COLO668 (cell line): ENCODE data around the gene CTRB1.
"Not testable (repeated sequence)": the region's sequence is repeated elsewhere in the genome, so short reads cannot be mapped to it uniquely, and the experiment has no call there.

Experiments used
- DNase-seq: peaks from one replicate; lab custom pipeline; 2025; ENCODE audit not compliant: unreplicated experiment; lab: John Stamatoyannopoulos, UW

The CTRB1 gene

GRCh38 chr16:75239542-75240122 lies 20.8 kb downstream of the CTRB1 start:
- no peak for DNase-seq

- not testable (repeated sequence) for DNase-seq
Observed at GRCh38 chr16:75240633-75241032, 21.8 kb downstream of the CTRB1 start.

- no peak for DNase-seq
Observed at GRCh38 chr16:75241412-75241811, 22.6 kb downstream of the CTRB1 start.

GRCh38 chr16:75241955-75242354 lies 23.2 kb downstream of the CTRB1 start:
- DNase-seq: no peak

GRCh38 chr16:75242436-75243078 lies 23.8 kb downstream of the CTRB1 start:
- DNase-seq: not testable (repeated sequence)

- DNase-seq: no peak
Observed at GRCh38 chr16:75243667-75244224, 25.0 kb downstream of the CTRB1 start.

GRCh38 chr16:75244225-75244809 lies 25.5 kb downstream of the CTRB1 start:
- no peak for DNase-seq

- DNase-seq: peak; percentile 11
Observed at GRCh38 chr16:75244844-75245758, 26.3 kb downstream of the CTRB1 start.

GRCh38 chr16:75246504-75247205 lies 27.9 kb downstream of the CTRB1 start:
- DNase-seq: no peak

GRCh38 chr16:75247249-75247648 lies 28.5 kb downstream of the CTRB1 start:
- DNase-seq: no peak

- DNase-seq: no peak
Observed at GRCh38 chr16:75248142-75248535, 29.4 kb downstream of the CTRB1 start.

GRCh38 chr16:75248536-75249380 lies 30.0 kb downstream of the CTRB1 start:
- DNase-seq: no peak

- DNase-seq: no peak
Observed at GRCh38 chr16:75249441-75249840, 30.7 kb downstream of the CTRB1 start.

- DNase-seq: peak; percentile 24
Observed at GRCh38 chr16:75250089-75250808, 31.5 kb downstream of the CTRB1 start.

- DNase-seq: peak; percentile 77
Observed at GRCh38 chr16:75250809-75251279, 32.1 kb downstream of the CTRB1 start.

GRCh38 chr16:75251280-75252048 lies 32.7 kb downstream of the CTRB1 start, which contains the start of gene BCAR1:
TSS of gene BCAR1 (minus strand) at chr16:75251624. CDS start at chr16:75251482, 142 bp downstream.
- DNase-seq: peak; percentile 90

- DNase-seq: no peak
Observed at GRCh38 chr16:75252049-75252864, 33.5 kb downstream of the CTRB1 start.
